Measurements from ENCODE around the gene HRK.

GRCh38 chr12:116919706-116920485 lies 38.7 kb upstream of the HRK start:
- TF ChIP-seq POLR2A (IDR thresholded peaks at IDR 0.05) (no peak), EP300 (IDR thresholded peaks at IDR 0.05) (no peak), POLR2AphosphoS5 (IDR thresholded peaks at IDR 0.05) (no peak), CTCF (IDR thresholded peaks at IDR 0.05) (no peak)

Data from stomach (tissue), 4 donors.